ENCODE data around the gene INPP5E. TPM values are rescaled to one million over a fixed set of nuclear protein-coding genes. Genes with fewer than 3 reads are reported as not detected.

INPP5E gene
- polyA plus RNA-seq, 2 of the 4 experiments (the other 2 are of a cell fraction), result 5.2 to 11.2 TPM

- FAIRE-seq (no peak), DNase-seq (ENCODE audit: low read depth in 1 of 2, low spot score in 1 of 2) (no peak), ATAC-seq (peak; percentile 30 to 31; a peak in 4 of 6 replicates)
- ChIA-PET CTCF (interaction anchor here (1.2 to 2.0 kb wide), 4 partner anchors 12 to 174 kb away, joined by 3 to 7 read pairs (median 5); no protein-coding TSS in a partner anchor), POLR2A (no interaction called here)
- Histone ChIP-seq H3K4me1 (no peaks in the 10 kb centered on the region), H3K4me2 (no peak overlapping the region), H3K4me3 (no peak overlapping the region), H3K27ac (no peak overlapping the region), H3K9me3 (no peaks in the 10 kb centered on the region)
- TF ChIP-seq KDM5A (IDR thresholded peaks at IDR 0.05) (no peak), HOXA7 (CRISPR knock-in tag; IDR thresholded peaks at IDR 0.05) (no peak), ZFP36 (IDR thresholded peaks at IDR 0.05; ENCODE audit: borderline replicate concordance, partially characterized antibody) (no peak), POLR2AphosphoS2 (conservative IDR thresholded peaks at IDR 0.05; ENCODE audit: low read length) (no peak), TFCP2L1 (CRISPR knock-in tag; IDR thresholded peaks at IDR 0.05) (no peak), ZSCAN20 (CRISPR knock-in tag; IDR thresholded peaks at IDR 0.05) (no peak), ESRRA (IDR thresholded peaks at IDR 0.05; ENCODE audit: borderline replicate concordance, low read length) (no peak), RFX5 (IDR thresholded peaks at IDR 0.05) (no peak), CHD4 (IDR thresholded peaks at IDR 0.05; ENCODE audit: borderline replicate concordance) (no peak), RCOR1 (IDR thresholded peaks at IDR 0.05; ENCODE audit: low read depth, low read length) (no peak), JUNB (IDR thresholded peaks at IDR 0.05) (no peak), BCL3 (IDR thresholded peaks at IDR 0.05) (no peak)
- TF ChIP-seq, protein P1, sequence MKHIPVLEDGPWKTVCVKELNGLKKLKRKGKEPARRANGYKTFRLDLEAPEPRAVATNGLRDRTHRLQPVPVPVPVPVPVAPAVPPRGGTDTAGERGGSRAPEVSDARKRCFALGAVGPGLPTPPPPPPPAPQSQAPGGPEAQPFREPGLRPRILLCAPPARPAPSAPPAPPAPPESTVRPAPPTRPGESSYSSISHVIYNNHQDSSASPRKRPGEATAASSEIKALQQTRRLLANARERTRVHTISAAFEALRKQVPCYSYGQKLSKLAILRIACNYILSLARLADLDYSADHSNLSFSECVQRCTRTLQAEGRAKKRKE (CRISPR knock-in tag; IDR thresholded peaks at IDR 0.05; ENCODE audit: low read depth), result no peak
- TF ChIP-seq, protein P2, sequence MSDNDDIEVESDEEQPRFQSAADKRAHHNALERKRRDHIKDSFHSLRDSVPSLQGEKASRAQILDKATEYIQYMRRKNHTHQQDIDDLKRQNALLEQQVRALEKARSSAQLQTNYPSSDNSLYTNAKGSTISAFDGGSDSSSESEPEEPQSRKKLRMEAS (IDR thresholded peaks at IDR 0.05), result no peak
- TF ChIP-seq, protein P3, sequence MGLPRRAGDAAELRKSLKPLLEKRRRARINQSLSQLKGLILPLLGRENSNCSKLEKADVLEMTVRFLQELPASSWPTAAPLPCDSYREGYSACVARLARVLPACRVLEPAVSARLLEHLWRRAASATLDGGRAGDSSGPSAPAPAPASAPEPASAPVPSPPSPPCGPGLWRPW (IDR thresholded peaks at IDR 0.05), result no peak
- WGBS (ENCODE audit: missing lambda C conversion rate), result 95% methylated on average over 40 of the region's 43 CpGs
Observed at GRCh38 chr9:136455043-136456002, 15.7 kb upstream of the INPP5E start.

- H3K4me2 ChIP-seq, result no peak overlapping the region
- ChIA-PET CTCF (interaction anchor here (1.1 to 2.0 kb wide), 5 partner anchors 11 to 34 kb away, joined by 3 to 9 read pairs (median 6); no protein-coding TSS in a partner anchor), POLR2A (no interaction called here)
- no peak for DNase-seq (ENCODE audit: low read depth in 1 of 2, low spot score in 1 of 2)
- no peaks in the 10 kb centered on the region for H3K9me3 ChIP-seq
- ATAC-seq, result 0 out of 6 replicates have a peak, but pooled peaks of 1 of the 2 experiments have one; percentile 8
- WGBS (ENCODE audit: missing lambda C conversion rate), result 94% methylated on average over 22 of the region's 25 CpGs
- no peak overlapping the region for H3K27ac ChIP-seq
- no peaks in the 10 kb centered on the region for H3K4me1 ChIP-seq
- TF ChIP-seq MAFK (IDR thresholded peaks at IDR 0.05; ENCODE audit: partially characterized antibody), result no peak
- no peak for TF ChIP-seq FOXS1 (CRISPR knock-in tag; IDR thresholded peaks at IDR 0.05)
- TF ChIP-seq NR3C1 (IDR thresholded peaks at IDR 0.05), result no peak
- TF ChIP-seq HOXB13 (CRISPR knock-in tag; IDR thresholded peaks at IDR 0.05; ENCODE audit: low read depth), result no peak
- H3K4me3 ChIP-seq, result no peak overlapping the region
- no peak for FAIRE-seq
Observed at GRCh38 chr9:136454026-136454796, 14.6 kb upstream of the INPP5E start.
